Esophagus squamous epithelium (tissue), 5 donors: ENCODE results near the gene CRYL1. TPM values are rescaled to one million over a fixed set of nuclear protein-coding genes. Genes with fewer than 3 reads are reported as not detected.

Source experiments
- DNase-seq: peaks from one replicate; lab custom pipeline; 2025; lab: John Stamatoyannopoulos, UW
- H3K27ac ChIP-seq, 4 donors: fragments of 200-600 bp; sonication (generic); one replicate each; pipeline ENCODE4 v1.5.1; 2016 to 2019; ENCODE audit warnings: mild to moderate bottlenecking in 1 of 4
- H3K27me3 ChIP-seq, 4 donors: fragments of 200-600 bp; sonication (generic); 1 replicate in 3 of 4; 2 replicates in 1 of 4; pipeline versions ENCODE4 v1.5.1 to v1.6.0; 2017 to 2021; ENCODE audit warnings: antibody characterized with exemption in 1 of 4
- H3K36me3 ChIP-seq, 3 donors: fragments of 200-600 bp; sonication (generic); one replicate each; pipeline ENCODE4 v1.5.1; 2016 to 2019
- H3K4me1 ChIP-seq, 3 donors: fragments of 200-600 bp; sonication (generic); one replicate each; pipeline ENCODE4 v1.5.1; 2017 to 2019
- H3K4me3 ChIP-seq, 4 donors: fragments of 200-600 bp; sonication (generic); 1 replicate in 3 of 4; 2 replicates in 1 of 4; pipeline ENCODE4 v1.5.1; 2016 to 2019; ENCODE audit warnings: mild to moderate bottlenecking in 2 of 4, moderate library complexity in 1 of 4
- H3K9me3 ChIP-seq, 3 donors: fragments of 200-600 bp; sonication (generic); one replicate each; pipeline ENCODE4 v1.5.1; 2016 to 2019
- CTCF ChIP-seq, 6 experiments: fragments of 450-650 bp in 4 of 6; fragments of 200-600 bp in 2 of 6; sonication (generic) in 2 of 6; IDR thresholded peaks; one replicate each; pipeline ENCODE4 v1.5.1; 2016 to 2019; ENCODE audit warnings: antibody characterized with exemption in 6 of 6, mild to moderate bottlenecking in 4 of 6, moderate library complexity in 4 of 6
- POLR2A ChIP-seq, 4 donors: fragments of 450-650 bp; IDR thresholded peaks; one replicate each; pipeline ENCODE4 v1.6.1; 2017; ENCODE audit warnings: antibody characterized with exemption in 4 of 4, mild to moderate bottlenecking in 4 of 4, moderate library complexity in 3 of 4
- WGBS, 2 donors: methylation state at CpG; one replicate each; pipeline ENCODE4 v1.1.5; 2018; 5-methylcytosine and 5-hydroxymethylcytosine counted together
- intact Hi-C: fragments of 100-400 bp; cut with DNase I; formaldehyde crosslinking; loops from one replicate; pipeline ENCODE4 v1.15.0; 2022
- total RNA-seq, 4 donors: library from RNA; depleted of rRNA; stranded (reverse); fragments of >200 nt; gene quantifications; one replicate each; pipeline ENCODE4 v1.1.0, GENCODE V29; 2016
- donor health status: DM: yes; HTN: yes; CAD: no.

Gene CRYL1
- total RNA-seq, 4 donors from 2014 or later = 12.5 to 41.2 (median 24.4) TPM

- Histone ChIP-seq H3K27me3 (no peaks in the 10 kb centered on the region), H3K36me3 (no peaks in the 10 kb centered on the region), H3K27ac (no peak overlapping the region), H3K4me1 (peaks cover 0 to 14% (median 5%) of the 10 kb centered on the region in 3 donors), H3K9me3 (no peaks in the 10 kb centered on the region), H3K4me3 (no peak overlapping the region)
- DNase-seq = no peak
- intact Hi-C loops = loop anchor here (10.0 kb wide), 3 partner anchors 205 to 425 kb away; partner anchors contain the start of gene IL17D
- WGBS, 2 donors = 88 to 90% methylated on average over 2 of the region's 2 CpGs
- TF ChIP-seq CTCF (IDR thresholded peaks at IDR 0.05) (no peak), POLR2A (IDR thresholded peaks at IDR 0.05) (no peak)
These were observed 25.7 kb downstream of the CRYL1 start for GRCh38 chr13:20499986-20500385.

- Histone ChIP-seq H3K27me3 (no peaks in the 10 kb centered on the region), H3K36me3 (no peaks in the 10 kb centered on the region), H3K4me1 (peaks cover 0 to 20% (median 8%) of the 10 kb centered on the region in 3 donors), H3K4me3 (no peak overlapping the region), H3K27ac (no peak overlapping the region), H3K9me3 (no peaks in the 10 kb centered on the region)
- intact Hi-C loops = loop anchor here (10.0 kb wide), 3 partner anchors 206 to 426 kb away; partner anchors contain the start of gene IL17D
- no peak for TF ChIP-seq CTCF (IDR thresholded peaks at IDR 0.05)
- no peak for TF ChIP-seq POLR2A (IDR thresholded peaks at IDR 0.05)
- DNase-seq = no peak
These were observed 27.0 kb downstream of the CRYL1 start for GRCh38 chr13:20498659-20499058.

- H3K4me3 ChIP-seq = no peak overlapping the region
- H3K4me1 ChIP-seq = peaks cover 0 to 20% (median 8%) of the 10 kb centered on the region in 3 donors
- H3K27me3 ChIP-seq = no peaks in the 10 kb centered on the region
- intact Hi-C loops = loop anchor here (10.0 kb wide), 3 partner anchors 207 to 427 kb away; partner anchors contain the start of gene IL17D
- no peak overlapping the region for H3K27ac ChIP-seq
- 56 to 64% methylated on average over 5 of the region's 5 CpGs for WGBS, 2 donors
- TF ChIP-seq POLR2A (IDR thresholded peaks at IDR 0.05) (no peak), CTCF (IDR thresholded peaks at IDR 0.05) (no peak)
- no peaks in the 10 kb centered on the region for H3K36me3 ChIP-seq
- no peaks in the 10 kb centered on the region for H3K9me3 ChIP-seq
- DNase-seq = no peak
These were observed 27.5 kb downstream of the CRYL1 start for GRCh38 chr13:20498129-20498528.

- DNase-seq = no peak
- Histone ChIP-seq H3K9me3 (no peaks in the 10 kb centered on the region), H3K36me3 (no peaks in the 10 kb centered on the region), H3K4me3 (no peak overlapping the region), H3K27ac (no peak overlapping the region), H3K27me3 (no peaks in the 10 kb centered on the region), H3K4me1 (peaks cover 0 to 27% (median 8%) of the 10 kb centered on the region in 3 donors)
- no peak for TF ChIP-seq POLR2A (IDR thresholded peaks at IDR 0.05)
- TF ChIP-seq CTCF (IDR thresholded peaks at IDR 0.05) = no peak
- intact Hi-C loops = loop anchor here (10.0 kb wide), 3 partner anchors 208 to 428 kb away; partner anchors contain the start of gene IL17D
- WGBS, 2 donors = 71 to 73% methylated on average over 10 of the region's 10 CpGs
These were observed 28.5 kb downstream of the CRYL1 start for GRCh38 chr13:20497006-20497775.
